Activated CD8-positive, alpha-beta T cell treated with anti-CD3 and anti-CD28 coated beads for 36 hours (primary cell): ENCODE results near the gene ZMYND8. TPM values are rescaled to one million over a fixed set of nuclear protein-coding genes. Genes with fewer than 3 reads are reported as not detected.
"Not testable (repeated sequence)": the region's sequence is repeated elsewhere in the genome, so short reads cannot be mapped to it uniquely, and the experiment has no call there.

Source experiments
- ATAC-seq: fragments of 200-7000 bp; cut with Tn5 transposase; one replicate; pipeline ENCODE4 v1.10.0; 2021; ENCODE audit warnings: mild to moderate bottlenecking, moderate library complexity
- CTCF ChIA-PET: fragments of 350-600 bp; sonication (Branson Sonifier 250); formaldehyde crosslinking; loops from one replicate; lab custom pipeline; 2021; ENCODE audit warnings: antibody characterized with exemption; lab: Charles Lee
- POLR2A ChIA-PET: fragments of 350-600 bp; sonication (Branson Sonifier 250); formaldehyde crosslinking; loops from one replicate; lab custom pipeline; 2021; ENCODE audit warnings: antibody characterized with exemption; lab: Charles Lee
- DNase-seq: peaks from one replicate; pipeline ENCODE4 v3.0.0-alpha.2; 2020
- H3K27ac Mint-ChIP-seq: one replicate; pipeline ENCODE4 v1.8.0; 2021; ENCODE audit warnings: mild to moderate bottlenecking, mixed read lengths
- H3K27me3 Mint-ChIP-seq: one replicate; pipeline ENCODE4 v1.8.0; 2021; ENCODE audit warnings: mixed read lengths
- H3K36me3 Mint-ChIP-seq: one replicate; pipeline ENCODE4 v1.8.0; 2021; ENCODE audit warnings: low read depth, mixed read lengths
- H3K4me1 Mint-ChIP-seq: one replicate; pipeline ENCODE4 v1.8.0; 2021; ENCODE audit warnings: low read depth, mixed read lengths
- H3K4me3 Mint-ChIP-seq: one replicate; pipeline ENCODE4 v1.8.0; 2021; ENCODE audit warnings: mild to moderate bottlenecking, moderate library complexity, mixed read lengths
- H3K9me3 Mint-ChIP-seq: one replicate; pipeline ENCODE4 v1.8.0; 2021; ENCODE audit warnings: mixed read lengths
- CTCF ChIP-seq: fragments of 200-600 bp; IDR thresholded peaks from one replicate; pipeline ENCODE4 v1.8.0; 2022; ENCODE audit warnings: antibody characterized with exemption, mild to moderate bottlenecking
- intact Hi-C: fragments of 100-400 bp; cut with micrococcal nuclease; formaldehyde crosslinking; loops from one replicate; pipeline ENCODE4 v1.10.0; 2022
- total RNA-seq, 2 experiments: library from RNA; stranded (reverse); gene quantifications; one replicate each; pipeline ENCODE4 v1.2.3, GENCODE V29; 2021

The ZMYND8 gene
- total RNA-seq, 2 experiments from 2014 or later = 31.9 to 33.4 TPM

- Mint-ChIP-seq H3K4me1 (no peaks in the 10 kb centered on the region), H3K9me3 (no peaks in the 10 kb centered on the region), H3K27me3 (no peaks in the 10 kb centered on the region), H3K36me3 (peaks cover 15% of the 10 kb centered on the region), H3K4me3 (no peak overlapping the region), H3K27ac (no peak overlapping the region)
- no peak for ATAC-seq
- ChIA-PET POLR2A (interaction anchor here (1.1 kb wide), 1 partner anchor 12 kb away, joined by 4 read pairs; no protein-coding TSS in a partner anchor), CTCF (interaction anchor here (2.3 kb wide), 1 partner anchor 15 kb away, joined by 6 read pairs; no protein-coding TSS in a partner anchor)
- intact Hi-C loops = no loop called here
- TF ChIP-seq CTCF = no peak
- DNase-seq = no peak
Observed at GRCh38 chr20:47211036-47211435, 145.5 kb downstream of the ZMYND8 start.

GRCh38 chr20:47210470-47210869, 146.0 kb downstream of the ZMYND8 start:
- H3K36me3 Mint-ChIP-seq = peaks cover 10% of the 10 kb centered on the region

GRCh38 chr20:47209982-47210381, 146.5 kb downstream of the ZMYND8 start:
- CTCF ChIA-PET = interaction anchor here (0.8 to 1.7 kb wide), 3 partner anchors 9 to 174 kb away, joined by 3 to 8 read pairs (median 3); no protein-coding TSS in a partner anchor
- Mint-ChIP-seq H3K9me3 (no peaks in the 10 kb centered on the region), H3K4me1 (peaks cover 4% of the 10 kb centered on the region), H3K4me3 (no peak overlapping the region), H3K27ac (no peak overlapping the region), H3K36me3 (peaks cover 9% of the 10 kb centered on the region), H3K27me3 (no peaks in the 10 kb centered on the region)
- no peak for DNase-seq
- TF ChIP-seq CTCF = no peak
- intact Hi-C loops = no loop called here
- POLR2A ChIA-PET = no interaction called here
- no peak for ATAC-seq

More at GRCh38 chr20:47210470-47210869, 146.0 kb downstream of the ZMYND8 start:
- DNase-seq = no peak
- Mint-ChIP-seq H3K9me3 (no peaks in the 10 kb centered on the region), H3K4me3 (no peak overlapping the region), H3K27me3 (no peaks in the 10 kb centered on the region), H3K4me1 (peaks cover 4% of the 10 kb centered on the region), H3K27ac (no peak overlapping the region)
- no peak for ATAC-seq
- intact Hi-C loops = no loop called here
- ChIA-PET CTCF (interaction anchor here (0.8 to 1.7 kb wide), 3 partner anchors 9 to 173 kb away, joined by 3 to 8 read pairs (median 3); no protein-coding TSS in a partner anchor), POLR2A (no interaction called here)
- TF ChIP-seq CTCF = no peak

- ATAC-seq = no peak
- intact Hi-C loops = no loop called here
- Mint-ChIP-seq H3K4me1 (peaks cover 4% of the 10 kb centered on the region), H3K36me3 (peaks cover 9% of the 10 kb centered on the region), H3K4me3 (no peak overlapping the region), H3K27me3 (no peaks in the 10 kb centered on the region), H3K27ac (no peak overlapping the region), H3K9me3 (no peaks in the 10 kb centered on the region)
- DNase-seq = no peak
- POLR2A ChIA-PET = no interaction called here
- CTCF ChIA-PET = interaction anchor here (1.1 to 12.8 kb wide), 3 partner anchors 40 to 175 kb away, joined by 3 to 192 read pairs (median 8); no protein-coding TSS in a partner anchor
- TF ChIP-seq CTCF = no peak
Observed at GRCh38 chr20:47208534-47209174, 147.8 kb downstream of the ZMYND8 start.

GRCh38 chr20:47206962-47207641, 149.4 kb downstream of the ZMYND8 start:
- peaks cover 9% of the 10 kb centered on the region for H3K36me3 Mint-ChIP-seq
- DNase-seq = no peak
- ChIA-PET CTCF (interaction anchor here (0.7 to 12.8 kb wide), 5 partner anchors 9 to 445 kb away, joined by 3 to 192 read pairs (median 16); no protein-coding TSS in a partner anchor), POLR2A (interaction anchor here (0.6 to 0.8 kb wide), 2 partner anchors 433 to 463 kb away, joined by 4 read pairs; no protein-coding TSS in a partner anchor)
- no peak overlapping the region for H3K4me3 Mint-ChIP-seq
- intact Hi-C loops = no loop called here
- TF ChIP-seq CTCF = no peak
- H3K4me1 Mint-ChIP-seq = peaks cover 4% of the 10 kb centered on the region
- H3K27ac Mint-ChIP-seq = no peak overlapping the region
- H3K27me3 Mint-ChIP-seq = no peaks in the 10 kb centered on the region
- H3K9me3 Mint-ChIP-seq = no peaks in the 10 kb centered on the region
- no peak for ATAC-seq

GRCh38 chr20:47206552-47206951, 149.9 kb downstream of the ZMYND8 start:
- POLR2A ChIA-PET = interaction anchor here (1.1 to 1.4 kb wide), 2 partner anchors 11 to 178 kb away, joined by 4 to 5 read pairs; no protein-coding TSS in a partner anchor
- H3K27ac Mint-ChIP-seq, H3K4me3 Mint-ChIP-seq, ATAC-seq, intact Hi-C loops, H3K36me3 Mint-ChIP-seq, H3K4me1 Mint-ChIP-seq, H3K9me3 Mint-ChIP-seq, H3K27me3 Mint-ChIP-seq, DNase-seq: not testable (repeated sequence)
- CTCF ChIA-PET = interaction anchor here (0.8 to 12.8 kb wide), 15 partner anchors 8 to 455 kb away, joined by 3 to 192 read pairs (median 6); no protein-coding TSS in a partner anchor
